Right lobe of liver (tissue), 4 donors: Measurements from ENCODE around the gene B4GAT1.

ENCODE experiments used
- CTCF ChIP-seq, 4 donors: fragments of 200-600 bp in 3 of 4; fragments of 450-650 bp in 1 of 4; IDR thresholded peaks; one replicate each; pipeline versions ENCODE4 v1.5.1 to v1.8.0; 2016 to 2022; ENCODE audit warnings: antibody characterized with exemption in 4 of 4, mild to moderate bottlenecking in 2 of 4
- POLR2A ChIP-seq: fragments of 450-650 bp; IDR thresholded peaks from one replicate; pipeline ENCODE4 v1.6.1; 2017; ENCODE audit warnings: antibody characterized with exemption, mild to moderate bottlenecking
- donor health status: DM: no; HTN: no; CAD: no.
- donor health status: DM: no; HTN: no; CAD: no.
- donor health status: DM: no; HTN: yes; CAD: no.

DNA sequence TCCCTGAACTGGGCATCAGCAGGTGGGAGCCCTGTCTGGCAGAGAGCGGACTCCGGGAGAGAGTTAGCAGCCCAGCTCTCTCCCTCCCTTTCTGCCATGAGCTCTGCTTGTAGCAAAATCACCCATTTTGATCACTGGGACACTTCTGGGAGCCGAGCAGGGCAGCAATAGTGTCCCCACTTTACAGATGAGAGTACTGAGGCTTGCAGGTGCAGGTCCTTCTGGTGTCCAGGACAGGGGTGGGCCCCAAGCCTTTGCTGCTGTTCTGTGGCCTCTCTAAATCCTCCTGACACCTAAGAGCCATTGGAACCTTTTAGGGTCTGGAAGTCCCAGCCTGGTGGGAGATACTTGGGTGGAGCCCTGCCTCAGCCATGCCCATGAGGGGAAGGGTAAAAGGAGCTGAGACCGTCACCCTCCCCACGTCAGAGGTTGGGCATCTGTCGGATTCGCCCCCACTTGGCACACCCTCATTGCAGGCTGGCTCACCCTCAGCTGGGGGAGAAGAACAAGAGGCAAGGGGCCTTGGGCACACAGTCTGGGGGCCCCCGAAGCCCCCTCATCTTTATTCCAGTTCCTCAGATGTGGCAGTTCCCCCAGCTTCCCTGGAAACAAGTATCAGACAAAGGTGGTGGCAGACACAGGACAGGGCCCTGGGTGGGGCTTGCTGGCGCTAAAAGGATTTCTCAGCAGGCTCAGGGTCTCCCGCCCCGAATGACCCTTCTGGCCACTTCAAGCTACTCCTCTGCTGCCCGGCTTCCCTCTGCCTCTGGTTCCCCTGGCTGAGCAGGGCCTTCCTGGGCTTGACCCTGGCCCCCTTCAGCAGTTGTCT is 15.7 kb downstream of the B4GAT1 start:
- TF ChIP-seq CTCF (IDR thresholded peaks at IDR 0.05) = no peak
- no peak for TF ChIP-seq POLR2A
